GM23248 (cell line): ENCODE results near the gene RNLS.

Experiments used
- EZH2 ChIP-seq: fragments of 200-600 bp; sonication (generic); IDR thresholded peaks from 2 replicates; pipeline ENCODE4 v1.6.1; 2018; ENCODE audit warnings: antibody characterized with exemption, mild to moderate bottlenecking; ENCODE audit not compliant: insufficient read depth, poor library complexity, severe bottlenecking
- EZH2phosphoT487 ChIP-seq: fragments of 200-600 bp; sonication (generic); IDR thresholded peaks from 2 replicates; pipeline ENCODE4 v1.6.1; 2018; ENCODE audit warnings: antibody characterized with exemption, moderate library complexity, mild to moderate bottlenecking, low read depth; ENCODE audit not compliant: insufficient read depth

- TF ChIP-seq EZH2 (no peak), EZH2phosphoT487 (no peak)
Observed at GRCh38 chr10:88536437-88536836, 46.7 kb downstream of the RNLS start.
